ENCODE data around the gene TLK1.

DNA sequence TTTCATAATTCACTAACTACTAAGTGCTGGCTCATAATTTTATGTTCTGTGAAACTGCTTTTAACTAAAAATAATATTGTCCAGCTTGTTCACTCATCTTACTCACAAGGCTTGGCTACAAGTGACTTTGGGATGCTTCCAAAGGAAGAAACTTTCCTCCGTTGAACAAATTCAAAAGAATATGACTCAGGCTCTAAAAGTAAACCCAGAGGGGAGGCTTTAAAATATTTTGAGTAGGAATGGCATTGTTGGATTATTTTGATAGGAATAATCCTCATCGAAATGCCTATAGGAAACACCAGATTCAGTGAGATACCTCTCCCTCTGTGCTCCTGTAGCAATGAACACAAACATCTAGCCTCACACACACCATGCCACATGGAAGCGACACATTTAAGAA, 25.2 kb upstream of the TLK1 start:
- TF ChIP-seq POLR2A (conservative IDR thresholded peaks at IDR 0.05) (no peak), EP300 (IDR thresholded peaks at IDR 0.05; ENCODE audit: low read length) (no peak), PCBP2 (IDR thresholded peaks at IDR 0.05; ENCODE audit: low read depth, low read length, poor library complexity, severe bottlenecking) (no peak), CEBPB (tag; IDR thresholded peaks at IDR 0.05) (no peak), MAFG (tag; conservative IDR thresholded peaks at IDR 0.05) (no peak), NRF1 (conservative IDR thresholded peaks at IDR 0.05 in 1 of 2, IDR thresholded peaks at IDR 0.05 in 1 of 2) (no peak), LARP7 (IDR thresholded peaks at IDR 0.05) (no peak), CREB1 (IDR thresholded peaks at IDR 0.05) (no peak), CREB1 (CRISPR knock-in tag; IDR thresholded peaks at IDR 0.05) (no peak)
- TF ChIP-seq, protein P1, sequence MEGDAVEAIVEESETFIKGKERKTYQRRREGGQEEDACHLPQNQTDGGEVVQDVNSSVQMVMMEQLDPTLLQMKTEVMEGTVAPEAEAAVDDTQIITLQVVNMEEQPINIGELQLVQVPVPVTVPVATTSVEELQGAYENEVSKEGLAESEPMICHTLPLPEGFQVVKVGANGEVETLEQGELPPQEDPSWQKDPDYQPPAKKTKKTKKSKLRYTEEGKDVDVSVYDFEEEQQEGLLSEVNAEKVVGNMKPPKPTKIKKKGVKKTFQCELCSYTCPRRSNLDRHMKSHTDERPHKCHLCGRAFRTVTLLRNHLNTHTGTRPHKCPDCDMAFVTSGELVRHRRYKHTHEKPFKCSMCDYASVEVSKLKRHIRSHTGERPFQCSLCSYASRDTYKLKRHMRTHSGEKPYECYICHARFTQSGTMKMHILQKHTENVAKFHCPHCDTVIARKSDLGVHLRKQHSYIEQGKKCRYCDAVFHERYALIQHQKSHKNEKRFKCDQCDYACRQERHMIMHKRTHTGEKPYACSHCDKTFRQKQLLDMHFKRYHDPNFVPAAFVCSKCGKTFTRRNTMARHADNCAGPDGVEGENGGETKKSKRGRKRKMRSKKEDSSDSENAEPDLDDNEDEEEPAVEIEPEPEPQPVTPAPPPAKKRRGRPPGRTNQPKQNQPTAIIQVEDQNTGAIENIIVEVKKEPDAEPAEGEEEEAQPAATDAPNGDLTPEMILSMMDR (IDR thresholded peaks at IDR 0.05 in 2 of 3, conservative IDR thresholded peaks at IDR 0.05 in 1 of 3; ENCODE audit: insufficient read depth in 2 of 3, low read depth in 1 of 3, low read length in 3 of 3) = no peak
- TF ChIP-seq, protein P2, sequence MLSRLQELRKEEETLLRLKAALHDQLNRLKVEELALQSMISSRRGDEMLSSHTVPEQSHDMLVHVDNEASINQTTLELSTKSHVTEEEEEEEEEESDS (CRISPR knock-in tag; IDR thresholded peaks at IDR 0.05) = no peak
- TF ChIP-seq, protein P3, sequence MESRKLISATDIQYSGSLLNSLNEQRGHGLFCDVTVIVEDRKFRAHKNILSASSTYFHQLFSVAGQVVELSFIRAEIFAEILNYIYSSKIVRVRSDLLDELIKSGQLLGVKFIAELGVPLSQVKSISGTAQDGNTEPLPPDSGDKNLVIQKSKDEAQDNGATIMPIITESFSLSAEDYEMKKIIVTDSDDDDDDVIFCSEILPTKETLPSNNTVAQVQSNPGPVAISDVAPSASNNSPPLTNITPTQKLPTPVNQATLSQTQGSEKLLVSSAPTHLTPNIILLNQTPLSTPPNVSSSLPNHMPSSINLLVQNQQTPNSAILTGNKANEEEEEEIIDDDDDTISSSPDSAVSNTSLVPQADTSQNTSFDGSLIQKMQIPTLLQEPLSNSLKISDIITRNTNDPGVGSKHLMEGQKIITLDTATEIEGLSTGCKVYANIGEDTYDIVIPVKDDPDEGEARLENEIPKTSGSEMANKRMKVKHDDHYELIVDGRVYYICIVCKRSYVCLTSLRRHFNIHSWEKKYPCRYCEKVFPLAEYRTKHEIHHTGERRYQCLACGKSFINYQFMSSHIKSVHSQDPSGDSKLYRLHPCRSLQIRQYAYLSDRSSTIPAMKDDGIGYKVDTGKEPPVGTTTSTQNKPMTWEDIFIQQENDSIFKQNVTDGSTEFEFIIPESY (CRISPR knock-in tag; IDR thresholded peaks at IDR 0.05) = no peak
- TF ChIP-seq, protein P4, sequence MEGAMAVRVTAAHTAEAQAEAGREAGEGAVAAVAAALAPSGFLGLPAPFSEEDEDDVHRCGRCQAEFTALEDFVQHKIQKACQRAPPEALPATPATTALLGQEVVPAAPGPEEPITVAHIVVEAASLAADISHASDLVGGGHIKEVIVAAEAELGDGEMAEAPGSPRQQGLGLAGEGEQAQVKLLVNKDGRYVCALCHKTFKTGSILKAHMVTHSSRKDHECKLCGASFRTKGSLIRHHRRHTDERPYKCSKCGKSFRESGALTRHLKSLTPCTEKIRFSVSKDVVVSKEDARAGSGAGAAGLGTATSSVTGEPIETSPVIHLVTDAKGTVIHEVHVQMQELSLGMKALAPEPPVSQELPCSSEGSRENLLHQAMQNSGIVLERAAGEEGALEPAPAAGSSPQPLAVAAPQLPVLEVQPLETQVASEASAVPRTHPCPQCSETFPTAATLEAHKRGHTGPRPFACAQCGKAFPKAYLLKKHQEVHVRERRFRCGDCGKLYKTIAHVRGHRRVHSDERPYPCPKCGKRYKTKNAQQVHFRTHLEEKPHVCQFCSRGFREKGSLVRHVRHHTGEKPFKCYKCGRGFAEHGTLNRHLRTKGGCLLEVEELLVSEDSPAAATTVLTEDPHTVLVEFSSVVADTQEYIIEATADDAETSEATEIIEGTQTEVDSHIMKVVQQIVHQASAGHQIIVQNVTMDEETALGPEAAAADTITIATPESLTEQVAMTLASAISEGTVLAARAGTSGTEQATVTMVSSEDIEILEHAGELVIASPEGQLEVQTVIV (CRISPR knock-in tag; IDR thresholded peaks at IDR 0.05; ENCODE audit: borderline replicate concordance) = no peak

Data from K562 (cell line).